ENCODE measurements around the gene PRKCH. TPM values are rescaled to one million over a fixed set of nuclear protein-coding genes. Genes with fewer than 3 reads are reported as not detected.

Gene PRKCH
- total RNA-seq: 100 to 1,000 TPM; 318 to 343 TPM

DNA sequence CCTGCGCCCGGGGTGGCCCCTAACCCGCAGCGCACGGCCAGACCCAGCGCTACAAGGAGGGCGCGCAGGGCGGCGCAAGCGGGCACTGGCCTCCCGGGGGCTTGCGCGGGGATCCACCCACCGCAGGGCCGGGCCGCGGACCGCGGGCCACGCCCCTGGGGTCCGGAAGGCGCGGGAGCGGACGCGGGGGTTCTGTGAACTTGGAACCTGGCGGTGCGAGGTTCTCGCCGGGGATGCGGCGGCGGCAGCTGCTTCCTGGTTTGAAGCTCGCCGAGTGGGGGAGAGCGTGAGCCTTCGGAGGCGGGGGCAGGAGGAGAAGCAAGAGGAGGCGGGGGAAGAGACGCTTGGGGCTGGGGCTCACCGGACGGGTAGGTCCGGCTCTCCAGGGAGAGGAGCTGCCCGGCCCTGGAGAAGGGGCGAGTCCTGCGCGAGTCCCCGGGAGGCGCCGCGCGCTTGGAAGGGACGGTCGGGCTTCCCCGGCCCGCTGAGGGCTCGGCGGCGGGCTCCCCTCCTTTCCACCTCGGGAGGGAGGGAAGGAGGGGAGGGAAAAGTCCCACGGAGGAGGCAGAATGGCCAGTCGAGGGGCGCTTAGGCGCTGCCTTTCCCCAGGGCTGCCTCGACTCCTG, at the start of gene PRKCH:
TSS of gene PRKCH (plus strand) at position 195 of the 626 bp plus-strand sequence. CDS start 523 bp downstream, outside the sequence.
- Mint-ChIP-seq H3K4me3 (peak within 1 kb of the TSS; percentile 94), H3K36me3 (ENCODE audit: low read depth) (peaks cover 43% of the 10 kb centered on the region), H3K27ac (peak within 1 kb of the TSS; percentile 92), H3K27me3 (ENCODE audit: low read depth) (no peaks in the 10 kb centered on the region), H3K4me1 (ENCODE audit: low read depth) (peaks cover 22% of the 10 kb centered on the region), H3K9me3 (ENCODE audit: insufficient read depth) (no peaks in the 10 kb centered on the region)
- ATAC-seq (peak; percentile 79), DNase-seq (peak; percentile 93)
- ChIA-PET CTCF (interaction anchor here (0.6 to 5.4 kb wide), 7 partner anchors 9 to 114 kb away, joined by 3 to 51 read pairs (median 3); no protein-coding TSS in a partner anchor), POLR2A (interaction anchor here (0.6 to 9.2 kb wide), 20 partner anchors 13 to 374 kb away, joined by 3 to 223 read pairs (median 6); partner anchors contain the start of gene HIF1A)

DNA sequence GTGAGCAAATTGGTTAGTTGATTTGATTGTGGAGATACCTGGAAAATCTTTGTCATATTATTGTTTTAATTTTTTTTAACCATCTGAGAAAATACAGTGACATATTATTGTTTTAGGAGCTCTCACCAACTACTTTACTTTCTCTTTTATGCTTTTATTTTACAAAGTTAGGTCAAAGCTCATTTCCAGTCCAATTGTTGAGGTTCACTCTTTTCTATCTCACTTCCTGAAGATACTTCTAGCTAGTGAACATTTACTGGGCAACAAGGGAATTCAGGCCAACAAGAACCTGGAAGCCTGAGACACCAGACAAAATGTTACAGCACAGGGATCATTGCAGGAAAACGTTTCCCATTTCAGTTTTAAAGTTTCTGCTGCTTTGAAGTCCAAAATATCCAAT, 44.1 kb upstream of the PRKCH start:
- peaks cover 16% of the 10 kb centered on the region for H3K4me1 Mint-ChIP-seq (ENCODE audit: low read depth)
- H3K27ac Mint-ChIP-seq: no peak overlapping the region
- no peak overlapping the region for H3K4me3 Mint-ChIP-seq
- ChIA-PET CTCF (interaction anchor here (1.0 to 1.3 kb wide), 2 partner anchors 8 to 24 kb away, joined by 4 to 5 read pairs; no protein-coding TSS in a partner anchor), POLR2A (interaction anchor here (0.6 kb wide), 1 partner anchor 316 kb away, joined by 6 read pairs; no protein-coding TSS in a partner anchor)
- H3K27me3 Mint-ChIP-seq (ENCODE audit: low read depth): peaks cover 43% of the 10 kb centered on the region
- DNase-seq: no peak
- ATAC-seq: no peak
- peaks cover 4% of the 10 kb centered on the region for H3K36me3 Mint-ChIP-seq (ENCODE audit: low read depth)
- H3K9me3 Mint-ChIP-seq (ENCODE audit: insufficient read depth): no peaks in the 10 kb centered on the region

DNA sequence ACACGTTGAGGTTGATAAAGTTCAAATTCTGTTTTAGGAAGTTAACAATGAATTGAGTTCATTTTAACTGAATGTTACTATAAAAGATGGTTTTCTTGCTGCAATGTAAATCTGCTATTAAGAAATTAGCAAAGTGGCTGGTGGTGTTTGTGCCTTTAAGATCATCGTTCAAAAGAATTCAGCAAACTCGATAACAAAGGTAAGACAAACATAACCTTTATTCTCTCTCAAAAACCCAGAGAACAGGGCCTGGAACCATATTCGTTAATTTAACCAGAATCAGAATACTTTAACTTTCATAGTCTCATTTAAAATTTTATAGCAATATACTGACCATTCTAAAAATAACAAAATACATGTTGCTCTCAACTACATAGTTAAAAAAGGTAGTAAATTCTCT, 43.6 kb upstream of the PRKCH start:
- Mint-ChIP-seq H3K4me1 (ENCODE audit: low read depth) (peaks cover 16% of the 10 kb centered on the region), H3K36me3 (ENCODE audit: low read depth) (peaks cover 4% of the 10 kb centered on the region), H3K4me3 (no peak overlapping the region), H3K27ac (no peak overlapping the region), H3K27me3 (ENCODE audit: low read depth) (peaks cover 40% of the 10 kb centered on the region), H3K9me3 (ENCODE audit: insufficient read depth) (no peaks in the 10 kb centered on the region)
- no peak for ATAC-seq
- no peak for DNase-seq
- ChIA-PET CTCF (interaction anchor here (1.0 to 1.4 kb wide), 3 partner anchors 8 to 183 kb away, joined by 4 to 5 read pairs (median 4); no protein-coding TSS in a partner anchor), POLR2A (interaction anchor here (0.6 kb wide), 1 partner anchor 316 kb away, joined by 6 read pairs; no protein-coding TSS in a partner anchor)

DNA sequence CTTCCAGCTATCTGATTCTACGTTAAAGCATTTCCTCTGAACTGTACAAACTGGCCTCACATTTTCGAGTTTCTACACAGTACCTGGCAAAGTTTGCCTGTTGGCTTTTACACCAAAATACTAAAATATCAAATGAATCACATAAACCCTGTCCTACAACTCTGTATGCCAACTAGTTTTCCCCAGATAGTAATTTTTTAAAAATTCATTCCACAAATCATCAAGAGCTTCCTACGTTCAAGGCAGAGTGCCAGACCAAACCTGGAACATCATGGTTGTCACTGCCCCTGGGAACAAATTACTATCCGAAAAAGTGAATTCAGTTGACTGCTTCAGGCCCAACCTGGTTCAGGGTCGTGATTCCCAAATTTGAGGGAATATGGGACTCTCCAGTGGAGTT, 42.3 kb upstream of the PRKCH start:
- ChIA-PET CTCF (interaction anchor here (1.0 to 8.2 kb wide), 5 partner anchors 8 to 295 kb away, joined by 3 to 94 read pairs (median 3); no protein-coding TSS in a partner anchor), POLR2A (no interaction called here)
- no peak for ATAC-seq
- Mint-ChIP-seq H3K27ac (no peak overlapping the region), H3K4me1 (ENCODE audit: low read depth) (peaks cover 27% of the 10 kb centered on the region), H3K9me3 (ENCODE audit: insufficient read depth) (no peaks in the 10 kb centered on the region), H3K36me3 (ENCODE audit: low read depth) (peaks cover 4% of the 10 kb centered on the region), H3K27me3 (ENCODE audit: low read depth) (peaks cover 36% of the 10 kb centered on the region), H3K4me3 (no peak overlapping the region)
- no peak for DNase-seq

DNA sequence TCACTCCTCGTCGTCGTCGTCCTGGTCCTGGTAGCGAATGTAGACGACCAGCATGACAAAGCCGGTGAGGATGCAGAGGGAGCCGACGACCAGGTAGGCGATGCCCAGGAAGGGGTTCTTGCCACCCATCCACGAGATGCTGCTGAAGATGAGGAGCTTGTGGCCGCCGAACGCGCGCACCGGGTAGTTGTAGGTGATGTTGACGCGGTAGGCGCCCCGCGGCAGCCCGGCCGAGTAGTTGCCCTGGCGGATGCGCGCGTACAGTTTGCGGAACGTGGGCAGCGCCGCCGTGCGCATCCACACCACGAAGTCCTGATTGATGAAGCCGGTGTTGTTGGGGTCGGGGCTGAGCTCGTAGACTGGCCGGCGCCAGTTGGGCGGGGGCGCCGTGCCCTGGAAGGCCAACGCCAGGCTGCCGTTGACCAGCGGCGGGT, 41.3 kb upstream of the PRKCH start:
- CTCF ChIA-PET: interaction anchor here (0.8 to 8.2 kb wide), 12 partner anchors 9 to 557 kb away, joined by 3 to 94 read pairs (median 4); no protein-coding TSS in a partner anchor
- peaks cover 4% of the 10 kb centered on the region for H3K36me3 Mint-ChIP-seq (ENCODE audit: low read depth)
- H3K4me1 Mint-ChIP-seq (ENCODE audit: low read depth): peaks cover 33% of the 10 kb centered on the region
- peak; percentile 49 for DNase-seq
- H3K9me3 Mint-ChIP-seq (ENCODE audit: insufficient read depth): no peaks in the 10 kb centered on the region
- H3K27ac Mint-ChIP-seq: peak overlapping the region; percentile 77
- POLR2A ChIA-PET: interaction anchor here (1.1 kb wide), 1 partner anchor 18 kb away, joined by 3 read pairs; no protein-coding TSS in a partner anchor
- H3K27me3 Mint-ChIP-seq (ENCODE audit: low read depth): peaks cover 31% of the 10 kb centered on the region
- H3K4me3 Mint-ChIP-seq: peak overlapping the region; percentile 87
- no peak for ATAC-seq

DNA sequence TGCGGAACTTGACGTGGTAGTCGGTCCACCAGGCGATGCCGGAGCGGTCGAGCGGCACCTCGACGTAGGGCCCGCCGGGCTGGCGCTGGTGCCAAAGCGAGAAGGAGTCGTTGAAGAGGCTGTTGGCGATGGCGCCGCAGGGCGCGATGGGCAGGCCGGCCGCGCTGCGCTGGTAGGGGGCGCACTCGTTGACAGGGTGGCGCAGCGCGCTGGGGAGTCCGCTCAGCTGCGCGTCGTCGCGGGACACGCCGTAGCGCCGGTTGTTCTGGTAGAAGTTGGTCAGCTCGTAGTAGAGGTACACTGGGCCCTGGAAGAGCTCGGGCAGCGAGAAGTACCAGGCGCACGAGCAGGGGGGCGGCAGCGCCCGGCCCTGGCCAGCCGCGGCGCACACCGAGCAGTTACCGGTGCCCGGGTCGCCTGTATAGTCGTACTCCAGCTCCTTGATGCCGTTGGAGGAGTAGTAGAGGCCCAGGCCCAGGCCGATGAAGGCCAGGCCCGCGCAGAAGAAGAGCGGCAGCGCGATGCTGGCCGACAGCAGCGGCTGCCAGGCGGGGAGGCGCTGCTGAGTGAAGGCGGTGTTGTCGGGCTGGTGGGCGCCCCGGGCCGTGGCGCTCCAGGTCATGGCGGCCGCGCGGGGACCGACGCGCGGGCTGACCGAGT, 40.7 kb upstream of the PRKCH start:
- H3K4me3 Mint-ChIP-seq: peak overlapping the region; percentile 87
- DNase-seq (peak; percentile 77), ATAC-seq (peak; percentile 90)
- CTCF ChIA-PET: interaction anchor here (0.7 to 8.2 kb wide), 13 partner anchors 8 to 557 kb away, joined by 3 to 94 read pairs (median 4); no protein-coding TSS in a partner anchor
- H3K9me3 Mint-ChIP-seq (ENCODE audit: insufficient read depth): no peaks in the 10 kb centered on the region
- H3K27me3 Mint-ChIP-seq (ENCODE audit: low read depth): peaks cover 27% of the 10 kb centered on the region
- peaks cover 35% of the 10 kb centered on the region for H3K4me1 Mint-ChIP-seq (ENCODE audit: low read depth)
- peak overlapping the region; percentile 77 for H3K27ac Mint-ChIP-seq
- POLR2A ChIA-PET: interaction anchor here (1.1 kb wide), 1 partner anchor 18 kb away, joined by 3 read pairs; no protein-coding TSS in a partner anchor
- peaks cover 4% of the 10 kb centered on the region for H3K36me3 Mint-ChIP-seq (ENCODE audit: low read depth)

DNA sequence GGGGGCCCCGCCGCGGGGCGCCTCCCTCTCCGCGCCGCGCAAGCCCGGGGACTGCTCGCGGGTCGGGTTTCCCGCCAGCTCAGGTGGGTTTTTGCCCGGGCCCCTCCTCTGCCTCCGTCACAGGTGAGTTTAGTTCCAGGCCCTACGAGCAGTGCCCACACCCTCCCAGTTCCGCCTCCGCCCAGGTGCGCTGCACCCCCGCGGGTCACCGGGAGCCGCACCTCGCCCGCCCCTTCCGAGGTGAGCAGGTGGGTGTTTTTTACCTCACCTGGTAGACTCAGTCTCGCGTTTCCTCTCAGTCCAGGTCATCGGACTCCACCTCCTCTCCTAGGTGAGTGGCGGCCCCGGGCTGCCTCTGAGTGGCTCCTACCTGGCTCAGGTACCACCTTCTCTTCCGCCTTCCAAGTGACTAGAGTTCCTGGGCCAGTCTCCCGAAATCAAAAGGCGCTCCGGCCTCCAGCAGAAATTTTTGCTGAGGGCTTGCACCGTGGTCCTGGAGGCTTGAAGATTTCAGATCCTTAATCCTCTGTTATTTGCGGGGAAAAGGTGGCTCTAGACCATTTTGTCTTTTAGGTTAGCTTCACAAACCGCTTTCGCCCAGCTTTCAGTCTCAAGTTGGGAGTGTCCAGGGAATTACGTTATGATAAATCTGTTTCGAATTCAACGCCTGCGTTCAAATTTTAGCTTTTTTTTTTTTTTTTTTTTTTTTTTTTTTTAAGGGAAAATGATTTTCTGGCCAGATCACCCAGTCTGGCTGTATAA, 40.0 kb upstream of the PRKCH start, which contains the start of gene TMEM30B:
TSS of gene TMEM30B (minus strand) at position 153 of the 762 bp plus-strand sequence. CDS start 191 bp downstream, outside the sequence.
- Mint-ChIP-seq H3K9me3 (ENCODE audit: insufficient read depth) (no peaks in the 10 kb centered on the region), H3K4me3 (peak within 1 kb of the TSS; percentile 87), H3K36me3 (ENCODE audit: low read depth) (peaks cover 4% of the 10 kb centered on the region), H3K27me3 (ENCODE audit: low read depth) (peaks cover 23% of the 10 kb centered on the region), H3K27ac (peak within 1 kb of the TSS; percentile 77), H3K4me1 (ENCODE audit: low read depth) (peaks cover 42% of the 10 kb centered on the region)
- CTCF ChIA-PET: interaction anchor here (0.7 to 8.2 kb wide), 13 partner anchors 7 to 556 kb away, joined by 3 to 94 read pairs (median 4); no protein-coding TSS in a partner anchor
- DNase-seq: peak; percentile 27
- no peak for ATAC-seq
- POLR2A ChIA-PET: interaction anchor here (1.1 kb wide), 1 partner anchor 19 kb away, joined by 3 read pairs; no protein-coding TSS in a partner anchor

DNA sequence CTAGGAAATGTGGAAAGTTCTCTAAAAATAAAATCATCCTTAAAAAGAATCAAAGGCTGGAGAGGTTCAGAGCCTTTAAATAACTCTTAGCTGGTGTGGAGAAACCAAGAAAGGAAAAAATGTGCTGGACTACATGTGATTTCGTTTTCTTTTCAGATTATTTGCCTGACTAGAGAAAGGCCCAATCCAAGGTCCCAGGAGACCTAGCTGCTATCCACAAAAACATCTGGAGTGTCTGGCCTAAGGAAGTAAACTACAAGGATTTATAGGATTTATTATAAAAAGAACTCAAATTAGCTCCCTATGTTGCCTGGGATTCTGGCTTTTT, 39.5 kb upstream of the PRKCH start:
- peaks cover 4% of the 10 kb centered on the region for H3K36me3 Mint-ChIP-seq (ENCODE audit: low read depth)
- H3K27ac Mint-ChIP-seq: no peak overlapping the region
- H3K27me3 Mint-ChIP-seq (ENCODE audit: low read depth): peaks cover 23% of the 10 kb centered on the region
- DNase-seq (no peak), ATAC-seq (no peak)
- H3K4me3 Mint-ChIP-seq: peak overlapping the region; percentile 71
- ChIA-PET POLR2A (no interaction called here), CTCF (interaction anchor here (2.5 to 8.2 kb wide), 3 partner anchors 11 to 15 kb away, joined by 11 to 94 read pairs (median 22); no protein-coding TSS in a partner anchor)
- peaks cover 44% of the 10 kb centered on the region for H3K4me1 Mint-ChIP-seq (ENCODE audit: low read depth)
- no peaks in the 10 kb centered on the region for H3K9me3 Mint-ChIP-seq (ENCODE audit: insufficient read depth)

DNA sequence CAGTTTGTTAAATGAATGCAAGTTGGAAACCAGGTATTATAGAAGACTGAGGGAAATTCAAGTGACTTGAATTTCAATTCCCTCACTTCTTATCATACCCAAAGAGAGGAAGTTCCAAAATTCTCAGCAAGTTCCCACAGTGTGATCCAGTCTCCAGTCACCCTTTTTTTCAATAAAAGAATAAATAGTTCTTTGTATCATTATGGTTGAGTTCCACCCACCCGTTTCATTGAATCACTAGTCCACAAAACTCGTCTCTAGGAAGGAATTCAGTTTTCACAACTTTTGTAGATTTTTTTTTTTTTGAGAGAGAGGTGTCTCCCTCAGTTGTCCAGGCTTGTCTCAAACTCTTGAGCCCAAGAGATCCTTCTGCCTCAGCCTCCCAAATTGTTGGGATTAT, 38.6 kb upstream of the PRKCH start:
- Mint-ChIP-seq H3K9me3 (ENCODE audit: insufficient read depth) (no peaks in the 10 kb centered on the region), H3K36me3 (ENCODE audit: low read depth) (peaks cover 4% of the 10 kb centered on the region), H3K27ac (no peak overlapping the region), H3K4me1 (ENCODE audit: low read depth) (peaks cover 47% of the 10 kb centered on the region), H3K4me3 (no peak overlapping the region), H3K27me3 (ENCODE audit: low read depth) (peaks cover 23% of the 10 kb centered on the region)
- ChIA-PET CTCF (interaction anchor here (1.0 to 8.2 kb wide), 3 partner anchors 10 to 554 kb away, joined by 3 to 94 read pairs (median 22); no protein-coding TSS in a partner anchor), POLR2A (interaction anchor here (0.8 kb wide), 1 partner anchor 9 kb away, joined by 3 read pairs; no protein-coding TSS in a partner anchor)
- DNase-seq (no peak), ATAC-seq (no peak)

DNA sequence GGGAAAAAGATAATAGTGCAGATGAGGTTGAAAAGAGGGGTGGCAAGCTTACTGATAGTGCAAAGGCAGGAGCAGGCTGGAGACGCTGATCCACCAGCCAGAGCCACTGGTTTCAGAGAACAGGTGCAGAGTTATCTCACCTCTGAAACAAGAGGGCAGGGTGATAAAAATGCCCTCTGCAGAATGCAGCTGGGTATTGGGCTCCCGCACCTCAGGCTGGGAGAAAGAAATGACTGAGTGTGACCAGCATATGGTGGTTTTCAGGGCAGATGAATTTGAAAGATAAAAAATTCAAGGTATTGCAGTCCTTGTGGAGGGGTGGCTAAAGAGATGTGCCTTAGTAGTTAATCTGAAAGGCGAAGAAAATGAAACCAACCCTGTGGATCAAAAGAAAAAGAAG, 37.4 kb upstream of the PRKCH start:
- H3K4me3 Mint-ChIP-seq: peak overlapping the region; percentile 3
- peaks cover 4% of the 10 kb centered on the region for H3K36me3 Mint-ChIP-seq (ENCODE audit: low read depth)
- H3K27ac Mint-ChIP-seq: no peak overlapping the region
- DNase-seq (no peak), ATAC-seq (no peak)
- peaks cover 20% of the 10 kb centered on the region for H3K27me3 Mint-ChIP-seq (ENCODE audit: low read depth)
- peaks cover 47% of the 10 kb centered on the region for H3K4me1 Mint-ChIP-seq (ENCODE audit: low read depth)
- no peaks in the 10 kb centered on the region for H3K9me3 Mint-ChIP-seq (ENCODE audit: insufficient read depth)
- ChIA-PET POLR2A (no interaction called here), CTCF (interaction anchor here (1.0 to 8.2 kb wide), 6 partner anchors 10 to 554 kb away, joined by 3 to 94 read pairs (median 4); no protein-coding TSS in a partner anchor)

DNA sequence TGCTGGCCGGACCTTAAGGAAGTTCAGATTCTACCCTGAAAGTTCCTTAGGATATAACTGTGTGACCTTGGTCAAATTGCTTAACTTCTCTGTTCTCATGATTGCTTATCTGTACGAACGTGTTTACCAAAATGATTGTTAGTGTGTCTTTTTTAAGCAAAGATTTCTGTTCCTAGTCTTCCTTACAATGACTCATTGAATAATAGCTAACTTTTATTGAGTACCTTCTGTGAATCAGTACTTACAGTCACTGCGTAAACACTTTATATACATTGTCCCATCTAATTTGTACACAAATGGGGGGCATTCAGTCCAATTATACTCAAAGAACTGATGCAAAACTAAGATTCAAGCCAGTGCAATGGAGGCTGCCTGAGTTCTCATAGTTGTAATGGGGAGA, 36.0 kb upstream of the PRKCH start:
- H3K27ac Mint-ChIP-seq: no peak overlapping the region
- peaks cover 37% of the 10 kb centered on the region for H3K4me1 Mint-ChIP-seq (ENCODE audit: low read depth)
- DNase-seq (no peak), ATAC-seq (no peak)
- POLR2A ChIA-PET: no interaction called here
- H3K27me3 Mint-ChIP-seq (ENCODE audit: low read depth): peaks cover 9% of the 10 kb centered on the region
- CTCF ChIA-PET: interaction anchor here (0.6 to 8.2 kb wide), 27 partner anchors 8 to 985 kb away, joined by 3 to 94 read pairs (median 4); no protein-coding TSS in a partner anchor
- no peak overlapping the region for H3K4me3 Mint-ChIP-seq
- H3K36me3 Mint-ChIP-seq (ENCODE audit: low read depth): no peaks in the 10 kb centered on the region
- H3K9me3 Mint-ChIP-seq (ENCODE audit: insufficient read depth): no peaks in the 10 kb centered on the region
